Glomerular visceral epithelial cell (primary cell): ENCODE results near the gene CD68.
"Not testable (repeated sequence)": the region's sequence is repeated elsewhere in the genome, so short reads cannot be mapped to it uniquely, and the experiment has no call there.

Experiments used
- DNase-seq: peaks from one replicate; pipeline ENCODE4 v3.0.0-alpha.2; 2016; ENCODE audit errors: extremely low spot score

Gene CD68

DNA sequence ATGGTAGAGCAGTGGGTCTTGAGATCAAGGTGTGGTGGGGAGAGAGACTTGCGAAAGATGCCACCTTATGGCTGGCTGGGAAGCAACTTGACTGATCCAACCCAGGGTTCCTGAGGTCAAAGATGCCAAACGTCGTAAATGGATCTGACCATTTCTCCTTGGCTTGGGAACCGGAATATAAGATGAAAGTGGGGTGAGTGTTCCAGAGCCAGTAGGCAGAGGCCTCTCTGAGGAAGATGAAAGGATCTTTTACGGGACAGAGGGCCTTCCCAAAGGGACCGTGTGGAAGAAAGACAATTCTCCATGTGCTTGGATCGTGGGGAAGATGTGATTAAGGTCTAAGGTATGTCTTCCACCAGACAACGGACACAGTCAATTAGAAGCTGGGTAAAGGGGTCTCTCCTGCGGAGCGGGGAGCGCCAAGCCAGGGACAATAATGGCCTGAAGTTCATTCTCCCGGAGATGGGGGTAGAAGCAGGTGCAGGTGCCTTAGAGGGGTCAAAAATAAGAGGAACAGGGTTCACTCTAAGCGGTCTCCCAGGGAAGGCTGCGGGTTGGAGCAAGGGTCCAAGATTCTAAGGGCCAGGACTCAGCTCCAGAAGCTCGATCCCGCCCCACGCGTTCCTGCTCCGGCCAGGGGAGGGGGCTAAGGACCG is 34.5 kb downstream of the CD68 start:
- peak; percentile 33 for DNase-seq

DNA sequence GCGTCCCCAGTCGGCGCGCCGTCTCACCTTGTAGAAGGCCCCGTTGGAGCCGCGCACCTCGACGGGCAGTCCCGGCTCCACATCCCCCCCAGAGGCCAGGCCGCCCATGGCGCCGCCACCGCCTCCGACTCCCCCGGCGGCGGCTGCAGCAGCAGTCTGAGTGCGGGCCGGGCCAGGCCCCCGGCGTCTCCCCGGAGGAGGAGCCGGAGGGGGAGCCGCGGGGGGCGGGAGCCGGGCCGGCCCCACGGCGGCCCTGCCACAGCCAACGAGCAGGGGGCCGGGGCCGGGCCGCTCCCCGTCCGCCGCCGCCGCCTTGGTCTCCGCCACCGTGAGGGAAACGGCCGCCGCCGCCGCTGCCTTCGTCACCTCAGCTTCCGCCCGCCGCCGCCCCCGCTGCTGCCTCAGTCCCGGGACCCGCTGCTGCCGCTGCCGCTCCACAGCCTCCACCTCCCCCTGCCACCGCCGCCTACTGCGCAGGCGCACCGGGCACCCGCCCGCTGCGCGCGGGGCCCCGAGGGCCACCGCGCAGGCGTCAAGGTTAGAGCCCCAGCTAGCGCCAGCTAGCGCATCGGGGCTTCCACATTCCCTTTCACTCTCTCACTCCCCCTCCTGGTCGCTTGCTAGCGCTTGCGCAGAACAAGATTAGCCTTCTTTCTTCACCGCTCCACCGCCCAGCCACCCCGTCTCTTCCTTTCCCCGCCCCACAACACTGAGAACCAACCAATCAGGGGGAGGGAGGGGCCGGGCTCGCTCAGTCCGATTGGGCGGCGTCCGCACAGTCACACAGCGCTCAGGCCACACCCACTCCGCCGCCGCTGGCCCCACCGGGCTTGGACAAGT is 35.2 kb downstream of the CD68 start, which contains the start of gene FXR2:
FXR2 (minus strand) TSS at position 473 of the 840 bp plus-strand sequence; CDS start at position 108, 365 bp downstream.
- peak; percentile 100 for DNase-seq

DNA sequence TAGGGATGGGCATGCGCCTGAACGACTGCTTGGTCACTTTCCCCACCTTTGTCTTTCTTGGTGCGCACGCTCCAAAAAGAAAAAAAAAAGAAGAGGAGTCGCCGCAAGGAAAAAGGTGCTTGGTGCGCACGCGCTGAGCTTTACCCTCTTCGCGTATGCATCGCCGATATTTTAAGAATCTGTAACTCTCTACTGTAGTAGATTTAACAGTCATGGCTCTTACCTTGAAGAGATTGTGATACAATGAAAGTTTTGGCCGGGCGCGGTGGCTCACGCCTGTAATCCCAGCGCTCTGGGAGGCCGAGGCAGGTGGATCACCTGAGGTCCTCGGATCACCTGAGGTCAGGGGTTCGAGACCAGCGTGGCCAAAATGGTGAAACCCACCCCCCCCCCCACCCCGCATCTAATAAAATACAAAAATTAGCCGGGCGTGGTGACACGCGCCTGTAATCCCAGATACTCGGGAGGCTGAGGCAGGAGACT is 35.9 kb downstream of the CD68 start:
- no peak for DNase-seq

DNA sequence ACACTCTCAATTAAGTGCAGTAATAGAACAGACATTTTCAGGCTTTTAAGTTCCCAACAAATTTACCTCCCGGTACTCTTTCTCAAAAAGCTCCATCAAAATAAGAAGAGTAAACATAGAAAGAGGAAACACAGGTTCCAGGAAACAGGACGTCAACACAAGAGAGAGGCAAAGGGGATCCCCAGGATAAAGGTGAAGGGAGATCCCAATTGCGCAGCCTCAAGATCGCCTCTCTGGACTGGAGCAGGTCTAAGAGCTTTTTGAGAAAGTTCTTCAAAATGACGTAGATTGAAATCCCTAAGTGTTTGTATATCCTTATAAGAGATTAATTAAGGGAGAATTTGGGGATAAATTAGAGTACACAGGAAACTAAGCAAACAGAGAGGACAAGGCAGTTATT is 39.2 kb downstream of the CD68 start:
- no peak for DNase-seq

DNA sequence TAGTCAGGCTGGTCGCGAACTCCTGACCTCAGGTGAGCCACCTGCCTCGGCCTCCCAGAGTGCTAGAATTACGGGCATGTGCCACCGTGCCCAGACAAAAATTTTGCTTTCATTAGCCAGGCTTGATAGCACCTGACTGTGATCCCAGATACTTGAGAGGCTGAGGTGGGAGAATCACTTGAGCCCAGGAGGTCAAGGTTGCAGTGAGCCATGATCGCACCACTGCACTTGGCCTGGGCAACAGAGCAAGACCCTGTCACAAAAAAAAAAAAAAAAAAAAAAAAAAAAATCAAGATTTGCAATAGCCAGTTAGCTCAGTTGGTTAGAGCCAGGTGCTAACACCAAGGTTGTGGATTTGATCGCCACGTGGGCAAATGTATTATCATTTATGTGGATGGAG is 41.4 kb downstream of the CD68 start:
- DNase-seq, result no peak

- DNase-seq, result no peak
These were observed 44.2 kb downstream of the CD68 start for GRCh38 chr17:7623661-7624060.

GRCh38 chr17:7625749-7626148 is 46.3 kb downstream of the CD68 start:
- not testable (repeated sequence) for DNase-seq

GRCh38 chr17:7626307-7626706 is 46.9 kb downstream of the CD68 start:
- DNase-seq, result no peak

DNA sequence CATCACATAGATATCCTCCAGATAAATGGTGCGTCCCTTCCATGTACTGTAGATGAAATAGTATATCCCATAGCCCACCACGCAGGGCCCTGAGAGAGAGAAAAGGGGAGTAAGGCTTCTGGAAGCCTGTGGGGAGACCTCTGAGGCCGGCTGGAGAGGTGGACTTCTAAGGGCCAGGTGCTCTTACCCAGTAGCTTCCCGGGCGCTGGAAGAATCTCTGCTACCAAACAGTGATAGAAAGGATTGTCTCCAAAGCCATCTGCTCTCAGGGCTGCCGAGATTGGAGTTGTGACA is 47.5 kb downstream of the CD68 start:
- DNase-seq, result no peak

- peak; percentile 96 for DNase-seq
These were observed 48.0 kb downstream of the CD68 start, which contains the start of gene SAT2 for GRCh38 chr17:7627250-7628121. Gene SAT2 (minus strand): TSS chr17:7627821. CDS start chr17:7627635, 186 bp downstream.

GRCh38 chr17:7629939-7630571 is 50.6 kb downstream of the CD68 start, which contains the start of gene SHBG:
Gene SHBG (plus strand): TSS chr17:7630135. CDS start chr17:7630173, 38 bp downstream.
- DNase-seq, result no peak
